ENCODE measurements around the gene EFCAB8. TPM values are rescaled to one million over a fixed set of nuclear protein-coding genes. Genes with fewer than 3 reads are reported as not detected.

The EFCAB8 gene
- total RNA-seq, 2 experiments from 2014 or later, result not detected

GRCh38 chr20:32991792-32992641 is 133.3 kb downstream of the EFCAB8 start:
- no peaks in the 10 kb centered on the region for H3K9me2 ChIP-seq (ENCODE audit: insufficient read depth, low read length)
- TF ChIP-seq CTCF (conservative IDR thresholded peaks at IDR 0.05; ENCODE audit: low read length), result no peak
- no peak for TF ChIP-seq EZH2phosphoT487 (IDR thresholded peaks at IDR 0.05; ENCODE audit: borderline replicate concordance, low read depth, low read length)
- H3K27ac ChIP-seq (ENCODE audit: low read depth, low read length, poor library complexity, severe bottlenecking), result no peak overlapping the region
- H3K9me3 ChIP-seq (ENCODE audit: low read length), result no peaks in the 10 kb centered on the region
- no peaks in the 10 kb centered on the region for H4K20me1 ChIP-seq (ENCODE audit: insufficient read depth, low read length)
- H2AFZ ChIP-seq (ENCODE audit: low read length), result no peak overlapping the region
- H3K36me3 ChIP-seq (ENCODE audit: insufficient read depth, low read length), result no peaks in the 10 kb centered on the region
- no TSS peak for BruUV-seq (replicated peaks)
- intact Hi-C loops (cut with micrococcal nuclease; ENCODE audit: unreplicated experiment), result no loop called here
- no peak for DNase-seq (ENCODE audit: low spot score)
- H3K79me2 ChIP-seq (ENCODE audit: insufficient read depth, low read depth, low read length), result no peaks in the 10 kb centered on the region
- CTCF ChIA-PET (ENCODE audit: unreplicated experiment), result no interaction called here
- no peaks in the 10 kb centered on the region for H3K4me1 ChIP-seq (ENCODE audit: insufficient read depth, low read length, poor library complexity, severe bottlenecking)
- H3K4me3 ChIP-seq (ENCODE audit: low read depth, low read length, poor library complexity, severe bottlenecking), result no peak overlapping the region
- POLR2A ChIA-PET, result no interaction called here
- no peak overlapping the region for H3K4me2 ChIP-seq (ENCODE audit: low read length)

GRCh38 chr20:32993496-32994050 is 134.8 kb downstream of the EFCAB8 start:
- Histone ChIP-seq H4K20me1 (ENCODE audit: insufficient read depth, low read length) (no peaks in the 10 kb centered on the region), H3K27ac (ENCODE audit: low read depth, low read length, poor library complexity, severe bottlenecking) (no peak overlapping the region), H3K4me1 (ENCODE audit: insufficient read depth, low read length, poor library complexity, severe bottlenecking) (no peaks in the 10 kb centered on the region), H3K4me2 (ENCODE audit: low read length) (no peak overlapping the region), H3K9me3 (ENCODE audit: low read length) (no peaks in the 10 kb centered on the region), H2AFZ (ENCODE audit: low read length) (no peak overlapping the region), H3K4me3 (ENCODE audit: low read depth, low read length, poor library complexity, severe bottlenecking) (no peak overlapping the region), H3K79me2 (ENCODE audit: insufficient read depth, low read depth, low read length) (no peaks in the 10 kb centered on the region), H3K9me2 (ENCODE audit: insufficient read depth, low read length) (no peaks in the 10 kb centered on the region), H3K36me3 (ENCODE audit: insufficient read depth, low read length) (no peaks in the 10 kb centered on the region)
- TF ChIP-seq CTCF (conservative IDR thresholded peaks at IDR 0.05; ENCODE audit: low read length) (no peak), EZH2phosphoT487 (IDR thresholded peaks at IDR 0.05; ENCODE audit: borderline replicate concordance, low read depth, low read length) (no peak)
- intact Hi-C loops (cut with micrococcal nuclease; ENCODE audit: unreplicated experiment), result no loop called here
- ChIA-PET POLR2A (no interaction called here), CTCF (ENCODE audit: unreplicated experiment) (no interaction called here)
- DNase-seq (ENCODE audit: low spot score), result no peak
- BruUV-seq (replicated peaks), result no TSS peak

- no peak overlapping the region for H2AFZ ChIP-seq (ENCODE audit: low read length)
- H3K4me1 ChIP-seq (ENCODE audit: insufficient read depth, low read length, poor library complexity, severe bottlenecking), result no peaks in the 10 kb centered on the region
- no peak for DNase-seq (ENCODE audit: low spot score)
- no peaks in the 10 kb centered on the region for H3K9me2 ChIP-seq (ENCODE audit: insufficient read depth, low read length)
- no peaks in the 10 kb centered on the region for H3K36me3 ChIP-seq (ENCODE audit: insufficient read depth, low read length)
- TF ChIP-seq CTCF (conservative IDR thresholded peaks at IDR 0.05; ENCODE audit: low read length) (peak; percentile 48), EZH2phosphoT487 (IDR thresholded peaks at IDR 0.05; ENCODE audit: borderline replicate concordance, low read depth, low read length) (no peak)
- CTCF ChIA-PET (ENCODE audit: unreplicated experiment), result no interaction called here
- H3K79me2 ChIP-seq (ENCODE audit: insufficient read depth, low read depth, low read length), result no peaks in the 10 kb centered on the region
- POLR2A ChIA-PET, result interaction anchor here (0.6 kb wide), 1 partner anchor 1746 kb away, joined by 4 read pairs; no protein-coding TSS in a partner anchor
- H3K4me2 ChIP-seq (ENCODE audit: low read length), result no peak overlapping the region
- no peaks in the 10 kb centered on the region for H4K20me1 ChIP-seq (ENCODE audit: insufficient read depth, low read length)
- no TSS peak for BruUV-seq (replicated peaks)
- intact Hi-C loops (cut with micrococcal nuclease; ENCODE audit: unreplicated experiment), result no loop called here
- no peaks in the 10 kb centered on the region for H3K9me3 ChIP-seq (ENCODE audit: low read length)
- H3K4me3 ChIP-seq (ENCODE audit: low read depth, low read length, poor library complexity, severe bottlenecking), result no peak overlapping the region
- H3K27ac ChIP-seq (ENCODE audit: low read depth, low read length, poor library complexity, severe bottlenecking), result no peak overlapping the region
These were observed 137.1 kb downstream of the EFCAB8 start for GRCh38 chr20:32995802-32996201.

Measured in OCI-LY7 (cell line).